Glutamatergic neuron (in vitro differentiated cells): ENCODE data around the gene RLN3. TPM values are rescaled to one million over a fixed set of nuclear protein-coding genes. Genes with fewer than 3 reads are reported as not detected.

Experiments used
- DNase-seq: peaks from one replicate; pipeline ENCODE4 v3.0.0; 2022
- H3K27ac Mint-ChIP-seq: one replicate; pipeline ENCODE4 v1.8.0; 2020; ENCODE audit warnings: mild to moderate bottlenecking, mixed read lengths, inconsistent platforms; ENCODE audit not compliant: unreplicated experiment
- H3K27me3 Mint-ChIP-seq: one replicate; pipeline ENCODE4 v1.8.0; 2020; ENCODE audit warnings: mild to moderate bottlenecking, moderate library complexity, mixed read lengths, inconsistent platforms; ENCODE audit not compliant: unreplicated experiment
- H3K36me3 Mint-ChIP-seq: one replicate; pipeline ENCODE4 v1.8.0; 2020; ENCODE audit warnings: mild to moderate bottlenecking, mixed read lengths, inconsistent platforms; ENCODE audit not compliant: unreplicated experiment
- H3K4me1 Mint-ChIP-seq: one replicate; pipeline ENCODE4 v1.8.0; 2020; ENCODE audit warnings: mild to moderate bottlenecking, low read depth, mixed read lengths, inconsistent platforms; ENCODE audit not compliant: unreplicated experiment
- H3K4me3 Mint-ChIP-seq: one replicate; pipeline ENCODE4 v1.8.0; 2020; ENCODE audit warnings: mild to moderate bottlenecking, mixed read lengths, inconsistent platforms; ENCODE audit not compliant: unreplicated experiment
- H3K9me3 Mint-ChIP-seq: one replicate; pipeline ENCODE4 v1.8.0; 2020; ENCODE audit warnings: mild to moderate bottlenecking, moderate library complexity, mixed read lengths, inconsistent platforms; ENCODE audit not compliant: unreplicated experiment
- CTCF ChIP-seq: fragments of 200-600 bp; sonication (generic); IDR thresholded peaks from one replicate; pipeline ENCODE4 v1.5.0; 2021; ENCODE audit not compliant: partially characterized antibody, unreplicated experiment
- total RNA-seq: library from RNA; stranded (reverse); fragmentation: NEBNext Ultra II Directional; extraction: Animal tissue kit (Norgen Biotek cat#: 25700); gene quantifications from one replicate; pipeline ENCODE4 v1.2.1, GENCODE V29; 2021; ENCODE audit not compliant: unreplicated experiment

The RLN3 gene
- total RNA-seq, 1 donor from 2014 or later, result not detected

GRCh38 chr19:13997631-13997962 lies 30.4 kb upstream of the RLN3 start:
- H3K27ac Mint-ChIP-seq, result no peak overlapping the region
- peaks cover 4% of the 10 kb centered on the region for H3K9me3 Mint-ChIP-seq
- H3K4me1 Mint-ChIP-seq, result no peaks in the 10 kb centered on the region
- H3K4me3 Mint-ChIP-seq, result no peak overlapping the region
- no peak for TF ChIP-seq CTCF
- peaks cover 8% of the 10 kb centered on the region for H3K36me3 Mint-ChIP-seq
- no peak for DNase-seq
- no peaks in the 10 kb centered on the region for H3K27me3 Mint-ChIP-seq

- peaks cover 4% of the 10 kb centered on the region for H3K9me3 Mint-ChIP-seq
- H3K4me1 Mint-ChIP-seq, result no peaks in the 10 kb centered on the region
- H3K27me3 Mint-ChIP-seq, result no peaks in the 10 kb centered on the region
- H3K27ac Mint-ChIP-seq, result no peak overlapping the region
- DNase-seq, result no peak
- no peak overlapping the region for H3K4me3 Mint-ChIP-seq
- TF ChIP-seq CTCF, result no peak
- H3K36me3 Mint-ChIP-seq, result peaks cover 8% of the 10 kb centered on the region
Observed at GRCh38 chr19:13998426-13998825, 29.5 kb upstream of the RLN3 start.

GRCh38 chr19:13999085-13999484 lies 28.9 kb upstream of the RLN3 start:
- no peak overlapping the region for H3K27ac Mint-ChIP-seq
- DNase-seq, result no peak
- no peaks in the 10 kb centered on the region for H3K27me3 Mint-ChIP-seq
- no peak overlapping the region for H3K4me3 Mint-ChIP-seq
- no peaks in the 10 kb centered on the region for H3K4me1 Mint-ChIP-seq
- peaks cover 4% of the 10 kb centered on the region for H3K9me3 Mint-ChIP-seq
- H3K36me3 Mint-ChIP-seq, result peaks cover 8% of the 10 kb centered on the region
- no peak for TF ChIP-seq CTCF

GRCh38 chr19:14000691-14001375 lies 27.1 kb upstream of the RLN3 start:
- Mint-ChIP-seq H3K36me3 (peaks cover 8% of the 10 kb centered on the region), H3K9me3 (peaks cover 5% of the 10 kb centered on the region), H3K4me3 (no peak overlapping the region), H3K27ac (no peak overlapping the region), H3K27me3 (no peaks in the 10 kb centered on the region), H3K4me1 (no peaks in the 10 kb centered on the region)
- TF ChIP-seq CTCF, result no peak
- DNase-seq, result no peak

- H3K4me1 Mint-ChIP-seq, result no peaks in the 10 kb centered on the region
- no peak for DNase-seq
- H3K4me3 Mint-ChIP-seq, result no peak overlapping the region
- peaks cover 13% of the 10 kb centered on the region for H3K9me3 Mint-ChIP-seq
- H3K36me3 Mint-ChIP-seq, result peaks cover 8% of the 10 kb centered on the region
- TF ChIP-seq CTCF, result no peak
- peaks cover 8% of the 10 kb centered on the region for H3K27me3 Mint-ChIP-seq
- H3K27ac Mint-ChIP-seq, result no peak overlapping the region
Observed at GRCh38 chr19:14002571-14003250, 25.2 kb upstream of the RLN3 start.
